Activated CD4-positive, alpha-beta T cell treated with anti-CD3 and anti-CD28 coated beads, Interleukin-2, Interleukin-4, amounts not matched to agents 100 ng/mL and 50 ng/mL, durations not matched to agents 16 hours and 8 hours (primary cell): ENCODE measurements around the gene IFNA7.
"Not testable (repeated sequence)": the region's sequence is repeated elsewhere in the genome, so short reads cannot be mapped to it uniquely, and the experiment has no call there.

ENCODE experiments used
- DNase-seq: peaks from one replicate; pipeline ENCODE4 v3.0.0-alpha.2; 2020; ENCODE audit warnings: low spot score

Gene IFNA7

DNA sequence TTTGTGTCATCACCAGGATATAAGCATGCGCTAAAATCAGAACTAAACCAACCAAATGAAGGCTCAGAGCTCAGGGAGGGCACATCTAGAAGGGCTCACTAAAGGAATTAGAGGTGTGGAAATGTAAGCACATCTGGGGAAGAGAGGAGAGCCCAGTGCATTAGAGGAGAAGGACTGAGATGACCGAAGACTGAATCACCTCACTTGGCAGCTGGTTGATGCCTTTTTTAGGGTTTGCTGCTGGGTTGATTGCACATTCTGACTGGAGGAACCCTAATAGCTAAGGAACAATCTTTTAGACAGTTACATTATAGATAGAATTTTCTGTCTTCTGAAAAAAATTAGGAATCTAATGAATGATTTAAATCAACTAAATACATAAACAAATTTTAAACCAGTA is 27.3 kb downstream of the IFNA7 start:
- DNase-seq = no peak

DNA sequence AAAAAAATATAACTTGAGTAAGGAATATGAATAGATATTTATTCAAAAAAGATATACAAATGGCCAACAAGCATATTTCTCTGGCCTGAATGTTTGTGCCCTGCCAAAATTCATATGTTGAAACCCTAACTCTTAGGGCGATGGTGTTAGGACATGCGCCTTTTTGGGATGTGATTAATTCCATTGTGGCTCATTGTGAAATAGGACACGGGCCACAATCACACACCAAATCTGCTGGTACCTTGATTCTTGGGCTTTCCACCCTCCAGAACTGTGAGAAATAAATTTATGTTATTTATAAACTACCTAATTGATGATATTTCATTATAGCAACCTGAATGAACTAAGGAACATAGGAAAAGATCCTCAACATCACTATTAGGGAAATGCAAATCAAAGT is 29.8 kb downstream of the IFNA7 start:
- no peak for DNase-seq

DNA sequence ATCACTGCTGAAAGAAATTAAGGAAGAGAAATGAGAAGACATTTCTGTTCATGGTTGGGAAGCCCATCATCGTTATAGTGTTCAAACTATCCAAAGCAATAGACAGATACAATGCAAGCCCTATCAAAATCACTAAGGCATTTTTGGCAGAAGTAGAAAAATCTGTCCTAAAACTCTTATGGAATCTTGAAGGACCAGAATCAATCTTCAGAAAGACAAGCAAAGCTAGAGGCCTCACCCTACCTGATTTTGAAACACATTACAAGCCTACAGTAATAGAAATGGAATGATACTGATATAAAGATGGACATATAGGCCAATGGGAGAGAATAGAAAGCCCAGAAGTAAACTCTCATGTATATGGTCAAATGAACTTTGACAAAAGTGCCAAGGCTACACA is 30.7 kb downstream of the IFNA7 start:
- no peak for DNase-seq

DNA sequence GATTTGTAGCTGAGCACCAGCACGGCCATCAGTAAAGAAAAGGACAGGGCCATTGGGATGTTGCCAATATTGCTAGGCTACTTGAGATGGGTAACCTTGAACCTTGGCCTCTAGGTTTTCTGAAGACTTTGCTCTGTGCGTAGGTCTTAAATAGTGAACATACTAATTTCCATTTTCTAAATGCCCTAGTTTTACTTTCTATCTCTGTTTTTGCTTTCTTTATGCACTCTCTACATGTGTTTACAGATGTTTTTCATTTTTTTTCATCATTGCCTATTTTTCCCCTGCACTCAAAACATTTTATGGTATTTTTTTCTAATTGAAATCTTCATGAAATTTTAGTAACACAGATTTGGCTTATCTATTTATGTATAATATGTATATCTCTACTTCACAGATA is 35.4 kb downstream of the IFNA7 start, which contains the start of gene IFNA21:
TSS of gene IFNA21 (minus strand) at position 101 of the 400 bp plus-strand sequence. CDS start at position 53, 48 bp downstream.
- DNase-seq = not testable (repeated sequence)

DNA sequence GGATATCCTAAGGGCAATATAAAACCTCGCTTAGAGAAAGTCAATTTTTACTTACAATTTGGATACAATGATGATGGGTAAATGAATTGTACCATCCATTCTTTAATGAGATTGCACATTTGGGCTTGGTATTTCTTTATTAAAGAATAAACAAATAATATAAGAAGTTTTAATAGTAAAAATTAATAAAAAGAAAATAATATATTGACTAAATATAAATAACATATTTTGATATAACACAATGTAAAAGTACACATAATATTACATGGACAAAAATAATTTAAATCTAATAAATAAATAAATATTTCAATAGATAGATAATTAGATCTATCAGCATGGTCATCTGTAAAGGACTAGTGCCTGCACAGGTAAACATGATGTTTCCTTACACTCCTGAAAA is 36.5 kb downstream of the IFNA7 start:
- DNase-seq = no peak

DNA sequence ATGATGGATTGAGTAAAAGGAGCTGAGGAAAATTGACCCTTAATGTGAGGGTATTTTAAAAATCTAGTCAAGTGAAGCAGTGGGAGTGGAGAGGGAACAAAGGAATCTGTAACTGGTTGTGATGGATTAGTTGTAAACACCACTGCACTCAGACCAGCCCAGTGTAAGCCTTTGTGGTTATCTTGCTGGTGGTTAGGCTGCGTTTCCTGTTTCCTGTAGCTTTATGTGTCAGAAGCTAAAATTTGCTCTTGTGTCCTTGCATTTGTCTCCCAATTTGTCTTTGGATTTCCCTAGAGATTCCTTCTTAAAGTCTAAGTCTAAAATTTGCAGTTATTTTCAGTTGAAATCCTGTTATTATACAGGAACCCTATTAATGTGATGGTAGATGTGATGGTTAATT is 41.8 kb downstream of the IFNA7 start:
- peak; percentile 55 for DNase-seq

DNA sequence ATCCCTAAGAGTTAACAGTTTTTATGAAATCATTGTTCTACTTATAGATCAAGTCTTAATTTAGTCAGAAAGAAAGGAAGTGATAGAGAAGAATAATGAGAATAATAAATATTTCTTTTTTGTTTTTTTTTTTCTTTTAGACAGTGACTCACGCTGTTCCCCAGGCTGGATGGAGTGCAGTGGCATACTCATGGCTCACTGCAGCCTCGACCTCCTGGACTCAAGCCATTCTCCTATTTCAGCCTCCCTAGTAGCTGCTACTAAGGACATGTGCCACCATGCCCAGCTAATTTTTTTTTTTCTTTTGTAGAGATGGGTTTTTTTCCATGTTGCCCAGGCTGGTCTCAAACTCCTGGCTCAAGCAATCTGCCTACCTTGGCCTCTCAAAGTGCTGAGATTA is 46.5 kb downstream of the IFNA7 start:
- DNase-seq = no peak

- DNase-seq = peak; percentile 22
These were observed 47.9 kb downstream of the IFNA7 start for GRCh38 chr9:21154018-21154608.

DNA sequence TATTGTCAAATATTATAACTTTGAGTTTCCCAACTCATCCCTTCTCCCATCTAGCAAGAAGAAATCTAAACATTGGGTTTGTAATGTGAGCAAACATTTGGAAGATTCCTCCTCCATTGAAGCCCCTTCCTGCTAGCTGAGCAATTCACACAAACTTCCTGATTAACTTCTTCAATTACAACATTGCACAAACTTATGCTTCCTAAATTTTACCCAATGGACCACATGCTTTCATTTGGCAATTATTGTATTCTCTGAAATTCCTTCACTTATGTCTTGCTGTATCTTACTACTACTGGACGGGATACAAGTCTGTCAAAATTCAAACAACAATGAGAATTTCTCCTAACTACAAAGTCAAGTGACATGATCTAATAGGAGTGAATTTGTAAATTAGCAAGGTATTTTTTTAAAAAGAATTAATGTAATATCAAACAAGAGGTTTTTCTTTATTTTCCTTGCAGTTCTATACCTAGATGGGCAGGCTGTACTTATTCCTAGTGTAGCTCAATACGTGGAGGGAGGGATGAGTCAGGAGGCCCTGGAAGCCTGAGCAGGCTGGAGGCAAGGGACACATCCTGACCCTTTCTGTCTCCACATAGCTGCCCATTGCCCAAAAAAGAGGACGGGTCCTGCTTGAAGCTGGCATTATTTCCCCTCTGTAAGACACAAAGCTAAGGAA is 48.5 kb downstream of the IFNA7 start:
- DNase-seq = no peak
